Stimulated activated CD4-positive, alpha-beta T cell treated with anti-CD3 and anti-CD28 coated beads, Interleukin-15, amount 100 ng/mL, for 24 hours (primary cell): ENCODE measurements around the gene KRTAP1-1.
"Not testable (repeated sequence)": the region's sequence is repeated elsewhere in the genome, so short reads cannot be mapped to it uniquely, and the experiment has no call there.

Experiments
- DNase-seq: peaks from one replicate; pipeline ENCODE4 v3.0.0-alpha.2; 2020

Gene KRTAP1-1

GRCh38 chr17:41040783-41041571 lies at the start of gene KRTAP1-1:
Gene KRTAP1-1, minus strand, starts transcription at chr17:41041450. Its CDS starts 53 bp downstream, at chr17:41041397.
- DNase-seq = not testable (repeated sequence)

GRCh38 chr17:41088760-41089352 lies 47.6 kb upstream of the KRTAP1-1 start:
- not testable (repeated sequence) for DNase-seq

- not testable (repeated sequence) for DNase-seq
Measured at GRCh38 chr17:41084100-41084856, 43.0 kb upstream of the KRTAP1-1 start, which contains the start of gene KRTAP4-7. Gene KRTAP4-7, plus strand, starts transcription at chr17:41084150. Its CDS starts 57 bp downstream, at chr17:41084207.

- DNase-seq = not testable (repeated sequence)
Measured at GRCh38 chr17:41083427-41083826, 42.2 kb upstream of the KRTAP1-1 start.

- DNase-seq = no peak
Measured at GRCh38 chr17:41082626-41083025, 41.4 kb upstream of the KRTAP1-1 start.

- DNase-seq = no peak
Measured at GRCh38 chr17:41076788-41077187, 35.5 kb upstream of the KRTAP1-1 start.

GRCh38 chr17:41073676-41074075 lies 32.4 kb upstream of the KRTAP1-1 start:
- DNase-seq = no peak

GRCh38 chr17:41071606-41072360 lies 30.5 kb upstream of the KRTAP1-1 start:
- no peak for DNase-seq

GRCh38 chr17:41069031-41069430 lies 27.8 kb upstream of the KRTAP1-1 start:
- no peak for DNase-seq

- no peak for DNase-seq
Measured at GRCh38 chr17:41067281-41067680, 26.0 kb upstream of the KRTAP1-1 start.

- no peak for DNase-seq
Measured at GRCh38 chr17:41065829-41066624, 24.8 kb upstream of the KRTAP1-1 start, which contains the start of gene KRTAP2-4. Gene KRTAP2-4, minus strand, starts transcription at chr17:41065879. Its CDS starts 34 bp downstream, at chr17:41065845.

- DNase-seq = not testable (repeated sequence)
Measured at GRCh38 chr17:41065016-41065689, 23.9 kb upstream of the KRTAP1-1 start.

GRCh38 chr17:41064301-41064700 lies 23.1 kb upstream of the KRTAP1-1 start:
- no peak for DNase-seq

GRCh38 chr17:41063449-41063848 lies 22.2 kb upstream of the KRTAP1-1 start:
- DNase-seq = no peak

- no peak for DNase-seq
Measured at GRCh38 chr17:41061964-41062363, 20.7 kb upstream of the KRTAP1-1 start.

GRCh38 chr17:41060052-41060604 lies 18.9 kb upstream of the KRTAP1-1 start, which contains the start of gene KRTAP2-3:
Gene KRTAP2-3, minus strand, starts transcription at chr17:41060114. Its CDS starts 64 bp downstream, at chr17:41060050.
- no peak for DNase-seq

- DNase-seq = not testable (repeated sequence)
Measured at GRCh38 chr17:41059276-41060051, 18.2 kb upstream of the KRTAP1-1 start.

- no peak for DNase-seq
Measured at GRCh38 chr17:41058741-41059140, 17.5 kb upstream of the KRTAP1-1 start.

GRCh38 chr17:41057547-41057946 lies 16.3 kb upstream of the KRTAP1-1 start:
- DNase-seq = no peak

GRCh38 chr17:41055130-41055529 lies 13.9 kb upstream of the KRTAP1-1 start, which contains the start of gene KRTAP2-2:
Gene KRTAP2-2, minus strand, starts transcription at chr17:41055230. Its CDS starts 19 bp downstream, at chr17:41055211.
- not testable (repeated sequence) for DNase-seq
